ENCODE measurements around the gene BTBD1. TPM values are rescaled to one million over a fixed set of nuclear protein-coding genes. Genes with fewer than 3 reads are reported as not detected.

Gene BTBD1
- total RNA-seq, 4 donors from 2014 or later, result 37.3 to 60.8 (median 55.9) TPM

DNA sequence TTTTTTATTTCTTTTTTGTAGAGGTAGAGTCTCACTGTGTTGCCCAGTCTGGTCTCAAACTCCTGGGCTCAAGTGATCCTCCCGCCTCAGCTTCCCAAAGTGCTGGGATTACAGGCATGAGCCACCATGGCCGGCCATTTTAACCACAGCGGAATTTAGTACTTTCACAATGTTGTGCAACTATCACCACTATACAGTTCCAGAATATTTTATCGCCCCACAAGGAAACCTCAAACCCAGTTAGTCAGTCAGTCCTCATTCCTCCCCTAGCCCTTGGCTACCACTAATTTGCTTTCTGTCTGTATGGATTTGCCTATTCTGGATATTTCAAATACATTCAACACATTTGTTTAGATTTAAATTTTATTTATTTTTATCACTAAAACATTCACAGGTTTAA lies 99.0 kb downstream of the BTBD1 start:
- no peaks in the 10 kb centered on the region for H3K36me3 ChIP-seq

GRCh38 chr15:82966671-82967071 lies 100.4 kb downstream of the BTBD1 start:
- Histone ChIP-seq H3K27me3 (no peaks in the 10 kb centered on the region), H3K27ac (no peak overlapping the region), H3K9me3 (no peaks in the 10 kb centered on the region), H3K4me3 (no peak overlapping the region), H3K36me3 (no peaks in the 10 kb centered on the region), H3K4me1 (no peaks in the 10 kb centered on the region)
- no peak for TF ChIP-seq POLR2A (IDR thresholded peaks at IDR 0.05)
- TF ChIP-seq CTCF (IDR thresholded peaks at IDR 0.05), result no peak
- WGBS, 2 donors, result 61 to 63% methylated on average over 4 of the region's 4 CpGs
- DNase-seq, result no peak
- intact Hi-C loops (cut with DNase I), result no loop called here

More for the DNA sequence above, 99.0 kb downstream of the BTBD1 start:
- TF ChIP-seq POLR2A (IDR thresholded peaks at IDR 0.05), result no peak
- TF ChIP-seq CTCF (IDR thresholded peaks at IDR 0.05), result no peak
- Histone ChIP-seq H3K4me1 (no peaks in the 10 kb centered on the region), H3K9me3 (no peaks in the 10 kb centered on the region), H3K4me3 (no peak overlapping the region), H3K27me3 (no peaks in the 10 kb centered on the region), H3K27ac (no peak overlapping the region)
- DNase-seq, result no peak
- intact Hi-C loops (cut with DNase I), result no loop called here
- 74 to 87% methylated on average over 4 of the region's 4 CpGs for WGBS, 2 donors

Small RNA genes within 50 kb of the gene (small RNA-seq; reads per million reads assigned to genes)
- gene MIR4515, result 0 reads per million in 4 donors

Other genes starting within 250 kb of the BTBD1 start
- 10 to 100 TPM; 30.9 to 59.0 (median 39.4) TPM for gene HOMER2, start 114.5 kb downstream of the BTBD1 start, total RNA-seq
- 10 to 100 TPM; 29.1 to 31.5 (median 31.1) TPM for gene RAMAC, start 81.0 kb downstream of the BTBD1 start, total RNA-seq
- gene C15orf40, start 55.6 kb downstream of the BTBD1 start, total RNA-seq, result 10 to 100 TPM in 3 of 4 donors, 1 to 10 TPM in 1; 6.1 to 31.4 (median 18.6) TPM
- 1 to 10 TPM in 3 of 4 donors, under 1 TPM in 1; 0.45 to 4.3 (median 2.5) TPM for gene TM6SF1, start 40.4 kb upstream of the BTBD1 start, total RNA-seq
- gene HDGFL3, start 140.6 kb upstream of the BTBD1 start, total RNA-seq, result 10 to 100 TPM in 2 of 4 donors, 1 to 10 TPM in 2; 3.7 to 47.7 (median 17.1) TPM
- 10 to 100 TPM; 21.2 to 38.3 (median 26.7) TPM for gene BNC1, start 217.4 kb upstream of the BTBD1 start, total RNA-seq